Measurements from ENCODE around the gene GOLGA2. TPM values are rescaled to one million over a fixed set of nuclear protein-coding genes. Genes with fewer than 3 reads are reported as not detected.
A peak's percentile ranks its signal among the peaks of the same experiment; 100 is the strongest.

GOLGA2 gene
- total and polyA plus RNA-seq, 2 of the 4 experiments (the other 2 are of a cell fraction): 118 to 146 TPM

- TF ChIP-seq CEBPB (IDR thresholded peaks at IDR 0.05; ENCODE audit: low read depth, low read length) (no peak), MAZ (IDR thresholded peaks at IDR 0.05; ENCODE audit: borderline replicate concordance, low read depth, low read length) (no peak), NFE2L2 (IDR thresholded peaks at IDR 0.05; ENCODE audit: low read depth, low read length) (no peak)
- ChIA-PET CTCF (no interaction called here), POLR2A (ENCODE audit: unreplicated experiment) (interaction anchor here (0.6 kb wide), 2 partner anchors 35 to 209 kb away, joined by 4 to 13 read pairs; no protein-coding TSS in a partner anchor)
- Histone ChIP-seq H2BK15ac (ENCODE audit: low read depth, low read length) (no peak overlapping the region), H4K8ac (ENCODE audit: low read depth in 2 of 2, low read length in 2 of 2) (no peak overlapping the region), H2AK9ac (replicated peaks; ENCODE audit: low read depth, low read length, poor library complexity) (peak overlapping the region; percentile 20), H3K9ac (ENCODE audit: low read depth, low read length) (no peak overlapping the region), H3K23ac (ENCODE audit: low read depth, low read length) (no peak overlapping the region), H2BK20ac (ENCODE audit: low read depth, low read length) (no peak overlapping the region), H3K9me1 (ENCODE audit: insufficient read depth, low read length) (peaks cover 19% of the 10 kb centered on the region), H3K4me3 (ENCODE audit: insufficient read depth, low read depth, low read length) (no peak overlapping the region), H3K36me3 (ENCODE audit: control insufficient read depth, insufficient read depth, low read length) (peaks cover 53% of the 10 kb centered on the region), H3K56ac (ENCODE audit: extremely low read depth, insufficient read depth, low read length) (no peak overlapping the region), H3K18ac (ENCODE audit: low read depth, low read length) (no peak overlapping the region), H3K9me3 (ENCODE audit: control insufficient read depth, insufficient read depth, low read length) (no peaks in the 10 kb centered on the region), H3K4ac (ENCODE audit: low read depth, low read length) (no peak overlapping the region), H4K5ac (ENCODE audit: low read depth, low read length) (no peak overlapping the region), H3K79me1 (ENCODE audit: low read depth in 1 of 2, low read length in 2 of 2) (peaks cover 23 to 83% of the 10 kb centered on the region in 2 experiments), H3K4me1 (ENCODE audit: control insufficient read depth, insufficient read depth, low read length) (peaks cover 3% of the 10 kb centered on the region), H4K91ac (ENCODE audit: insufficient read depth, low read depth, low read length) (no peak overlapping the region), H2AFZ (replicated peaks; ENCODE audit: low read length, poor library complexity) (no peak overlapping the region), H3K27me3 (ENCODE audit: control insufficient read depth, insufficient read depth, low read length) (no peaks in the 10 kb centered on the region), H4K20me1 (ENCODE audit: insufficient read depth, low read length) (peaks cover 44% of the 10 kb centered on the region), H3K14ac (replicated peaks; ENCODE audit: low read depth, low read length) (no peak overlapping the region), H2BK120ac (ENCODE audit: low read depth, low read length) (no peak overlapping the region), H2BK5ac (ENCODE audit: low read depth, low read length, poor library complexity, severe bottlenecking) (no peak overlapping the region), H3K27ac (ENCODE audit: insufficient read depth, low read length) (no peak overlapping the region), H3K4me2 (ENCODE audit: low read depth, low read length) (no peak overlapping the region), H2AK5ac (ENCODE audit: low read depth, low read length) (no peak overlapping the region)
- in situ Hi-C loops (cut with MboI; ENCODE audit: low sequenced_read_pairs) (no loop called here), dilution Hi-C loops (cut with HindIII; ENCODE audit: low sequenced_read_pairs, unreplicated experiment) (no loop called here), intact Hi-C loops (cut with micrococcal nuclease) (no loop called here)
- no TSS peak for BruUV-seq (replicated peaks)
- ATAC-seq (ENCODE audit: low read depth): no peak
- WGBS, 2 experiments (ENCODE audit: extremely low coverage in 2 of 2, insufficient read length in 1 of 2): 82% methylated on average over 2 of the region's 5 CpGs; no CpG with 5 or more reads in 1 of the 2 experiments
- DNase-seq: no peak
Measured at GRCh38 chr9:128271512-128271911, 4.3 kb downstream of the GOLGA2 start.
